GM21360 (cell line): ENCODE results near the gene KRR1.

ENCODE experiments used
- ATAC-seq: cut with Tn5 transposase; IDR thresholded peaks from one replicate; pipeline ENCODE4 v1.9.1; 2021; ENCODE audit warnings: mild to moderate bottlenecking, moderate library complexity; ENCODE audit not compliant: unreplicated experiment

Gene KRR1

GRCh38 chr12:75511116-75512048, at the start of gene KRR1:
TSS of gene KRR1 (minus strand) at chr12:75511609. CDS start at chr12:75511597, 12 bp downstream.
- peak; percentile 97 for ATAC-seq

- ATAC-seq = no peak
These were observed 48.8 kb upstream of the KRR1 start for GRCh38 chr12:75560167-75560566.

GRCh38 chr12:75558287-75558686, 46.9 kb upstream of the KRR1 start:
- no peak for ATAC-seq

GRCh38 chr12:75556311-75556899, 45.0 kb upstream of the KRR1 start:
- no peak for ATAC-seq

DNA sequence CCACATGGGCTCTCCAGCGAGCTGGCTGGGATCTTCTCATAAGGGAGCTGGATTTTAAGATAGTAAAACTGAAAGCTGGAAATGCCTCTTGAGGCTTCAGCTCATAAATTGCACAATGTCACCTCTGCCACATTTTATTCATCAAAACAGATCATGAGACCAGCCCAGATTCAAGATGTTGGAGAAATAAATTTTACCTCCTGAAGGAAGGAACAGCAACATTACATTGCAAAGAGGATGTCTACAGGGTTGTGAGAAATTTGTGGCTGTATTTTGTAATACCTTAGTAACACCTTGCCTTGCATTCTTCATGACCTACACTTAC, 43.1 kb upstream of the KRR1 start:
- ATAC-seq = no peak

DNA sequence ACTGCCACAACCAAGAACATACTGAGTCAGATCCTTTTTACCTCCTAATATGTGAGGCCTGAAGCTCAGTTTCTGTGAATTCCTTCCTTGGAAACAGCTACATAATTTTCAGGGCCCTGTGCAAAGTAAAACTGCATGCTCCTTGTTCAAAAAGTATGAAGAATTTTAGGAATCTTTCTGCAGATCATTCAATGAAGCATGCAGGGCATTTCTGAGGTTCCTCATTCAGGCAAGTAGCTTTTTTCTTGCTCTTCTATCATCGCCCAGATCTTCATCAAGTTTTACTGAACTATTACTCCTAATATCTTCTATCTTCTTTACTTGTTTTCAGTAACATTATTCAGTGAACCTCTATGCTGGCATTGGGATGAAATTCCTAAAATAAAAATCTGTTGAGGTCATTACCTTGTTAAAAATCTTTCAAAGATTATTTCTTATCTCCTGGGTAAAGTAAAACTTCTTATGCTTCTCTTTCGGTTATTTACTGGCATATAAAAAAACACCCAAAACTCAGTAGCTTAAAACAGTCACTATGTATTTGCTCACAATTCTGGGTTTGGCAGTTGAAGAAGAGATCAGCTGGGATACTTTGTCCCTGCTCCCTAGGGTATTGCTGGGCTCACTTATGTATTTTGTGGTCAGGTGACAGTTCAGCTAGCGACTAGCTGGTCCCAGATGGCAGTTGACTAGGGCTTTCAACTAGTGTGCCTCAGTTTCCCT, 42.6 kb upstream of the KRR1 start:
- no peak for ATAC-seq

DNA sequence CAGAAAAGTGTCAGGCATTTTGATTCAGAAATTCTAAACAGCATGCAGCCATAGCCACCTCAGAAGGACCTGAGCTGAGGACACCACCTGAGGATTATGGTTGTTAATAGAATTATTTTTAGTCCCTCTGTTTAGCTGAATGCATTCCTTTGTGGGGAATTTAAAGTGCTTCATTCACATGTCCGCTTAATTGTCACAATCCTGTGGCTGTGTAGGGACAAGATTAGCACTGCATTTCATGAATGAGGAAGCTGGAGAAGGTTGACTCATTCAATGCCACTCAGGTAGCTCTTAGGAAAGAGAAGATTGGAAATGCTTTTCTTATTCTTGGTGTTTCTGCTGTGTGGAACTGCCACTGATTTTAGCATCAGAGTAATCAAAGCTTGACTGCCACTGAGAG, 42.0 kb upstream of the KRR1 start:
- ATAC-seq = no peak

GRCh38 chr12:75551477-75551876, 40.1 kb upstream of the KRR1 start:
- no peak for ATAC-seq

- no peak for ATAC-seq
These were observed 39.2 kb upstream of the KRR1 start for GRCh38 chr12:75550401-75551240.

DNA sequence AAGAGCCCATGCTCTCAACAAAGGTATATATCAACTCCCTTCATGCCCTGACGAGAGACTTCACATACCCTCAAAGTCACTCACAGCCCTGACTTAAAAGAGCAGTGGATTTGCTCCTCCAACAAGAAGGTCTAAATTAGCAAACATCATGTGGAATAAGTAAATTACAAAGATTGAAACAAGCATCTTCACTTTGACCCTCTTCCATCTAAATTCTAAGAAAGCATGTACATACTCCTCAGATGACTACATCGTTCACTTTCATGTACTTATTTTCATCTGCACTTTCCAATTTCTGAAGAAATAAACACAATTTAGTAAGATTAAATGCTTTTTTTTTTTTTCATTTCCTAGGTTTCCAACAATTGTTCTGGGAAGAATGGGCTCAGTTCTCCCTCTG, 38.6 kb upstream of the KRR1 start:
- ATAC-seq = no peak

GRCh38 chr12:75548879-75549278, 37.5 kb upstream of the KRR1 start:
- no peak for ATAC-seq

- ATAC-seq = no peak
These were observed 34.2 kb upstream of the KRR1 start for GRCh38 chr12:75545636-75546035.

- ATAC-seq = no peak
These were observed 32.1 kb upstream of the KRR1 start for GRCh38 chr12:75543529-75543928.

DNA sequence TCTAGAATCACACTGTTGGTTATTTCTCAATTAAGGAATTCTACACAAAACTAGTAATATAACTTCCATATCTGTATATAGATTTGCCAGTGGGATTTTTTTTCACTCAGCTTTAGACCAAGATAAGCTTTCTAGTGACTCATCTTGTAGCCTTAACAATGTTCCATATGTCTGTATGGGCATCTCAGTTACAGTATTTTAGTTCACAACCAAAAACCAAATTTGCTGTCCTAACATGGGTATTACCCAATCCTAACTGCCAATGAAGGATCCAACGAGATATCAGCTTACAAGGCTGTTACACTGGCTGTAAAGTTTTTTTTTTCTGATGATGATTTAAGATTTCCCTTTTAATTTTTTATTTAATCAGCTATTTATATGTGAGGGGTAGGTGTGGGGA, 31.5 kb upstream of the KRR1 start:
- no peak for ATAC-seq

DNA sequence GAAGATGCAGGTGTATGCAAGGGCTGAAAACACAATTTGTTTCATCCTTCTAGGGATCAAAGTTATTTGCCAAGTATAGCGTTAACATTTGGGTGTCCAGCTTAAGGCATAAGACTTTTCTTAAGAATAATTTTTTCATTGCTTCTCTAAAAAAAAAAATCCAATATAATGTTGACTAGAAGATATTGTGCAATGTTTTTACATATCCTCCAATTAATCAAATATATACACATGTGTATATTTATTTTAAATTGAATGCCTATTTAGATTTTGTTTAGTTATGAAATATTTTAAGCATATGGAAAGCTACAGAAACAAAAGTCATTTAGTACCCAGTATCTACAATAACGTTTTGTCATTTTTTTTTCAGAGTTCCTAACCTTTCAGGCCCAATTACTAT, 28.5 kb upstream of the KRR1 start:
- no peak for ATAC-seq

- ATAC-seq = no peak
These were observed 21.8 kb upstream of the KRR1 start for GRCh38 chr12:75533239-75533638.

DNA sequence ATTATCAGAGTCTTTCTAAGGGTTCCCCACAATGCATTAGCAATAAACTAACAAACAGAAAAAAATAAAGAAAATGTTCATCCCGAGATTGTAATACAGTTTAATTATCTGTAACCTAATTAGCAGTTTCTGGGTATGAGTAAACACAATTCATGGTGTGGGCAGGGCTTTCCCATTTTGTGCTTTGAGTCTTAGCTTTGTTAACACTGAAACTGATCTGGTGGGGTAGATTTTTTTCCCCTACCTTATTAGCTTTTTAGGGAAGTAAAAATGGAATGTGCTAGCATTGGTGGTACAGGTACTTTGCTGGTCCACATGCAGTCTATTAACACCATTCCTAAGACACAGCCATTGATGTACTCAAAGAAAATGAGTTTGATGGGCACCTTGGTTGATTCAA, 18.4 kb upstream of the KRR1 start:
- ATAC-seq = no peak

GRCh38 chr12:75529316-75529715, 17.9 kb upstream of the KRR1 start:
- ATAC-seq = no peak

DNA sequence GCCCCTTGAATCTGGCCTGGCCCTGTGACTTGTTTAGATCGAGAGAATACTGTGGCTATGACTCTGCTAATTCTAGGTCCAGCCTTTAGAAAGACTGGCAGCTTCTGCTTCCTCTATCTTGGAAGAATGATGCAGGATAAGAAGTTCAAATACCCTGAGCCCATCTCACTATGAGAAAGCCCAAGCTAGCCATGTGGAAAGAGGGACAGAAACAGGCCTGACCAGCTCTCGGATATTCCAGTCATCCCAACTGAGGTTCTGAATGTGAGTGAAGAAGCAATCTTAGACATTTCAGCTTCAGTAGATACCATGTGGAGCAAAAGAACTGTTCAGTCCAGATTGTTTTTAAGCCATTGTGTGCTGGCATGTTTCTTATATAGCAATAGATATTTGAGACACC, 17.3 kb upstream of the KRR1 start:
- no peak for ATAC-seq

DNA sequence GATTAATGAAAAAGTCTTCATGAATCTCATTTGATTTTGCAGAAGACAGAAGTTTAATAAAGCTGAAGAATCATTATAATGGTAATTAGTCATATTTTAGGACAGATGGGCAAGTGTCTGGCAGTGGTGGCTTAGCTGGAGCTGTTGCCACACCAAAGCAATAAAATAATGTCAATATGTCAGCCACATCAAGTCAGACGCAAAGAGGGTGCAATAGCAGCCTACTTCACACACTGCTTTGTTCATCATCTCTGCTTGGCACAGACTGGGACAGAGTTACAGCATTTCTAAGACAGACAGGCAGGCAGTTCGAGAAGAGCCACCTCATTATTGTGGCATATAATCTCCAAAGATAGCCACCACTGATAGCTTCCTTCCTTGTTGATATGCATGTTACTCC, 16.9 kb upstream of the KRR1 start:
- ATAC-seq = no peak
